Subcutaneous adipose tissue (tissue), 4 donors: Measurements from ENCODE around the gene IFITM1. TPM values are rescaled to one million over a fixed set of nuclear protein-coding genes. Genes with fewer than 3 reads are reported as not detected.

Experiments
- CTCF ChIP-seq: fragments of 450-650 bp; IDR thresholded peaks from one replicate; pipeline ENCODE4 v1.5.1; 2016; ENCODE audit warnings: low read depth, mild to moderate bottlenecking, control low read depth, antibody characterized with exemption, moderate library complexity
- total RNA-seq, 4 donors: library from RNA; depleted of rRNA; stranded (reverse); fragments of >200 nt; gene quantifications; one replicate each; pipeline ENCODE4 v1.1.0, GENCODE V29; 2016

Gene IFITM1
- total RNA-seq, 4 donors from 2014 or later: 123 to 199 (median 149) TPM

DNA sequence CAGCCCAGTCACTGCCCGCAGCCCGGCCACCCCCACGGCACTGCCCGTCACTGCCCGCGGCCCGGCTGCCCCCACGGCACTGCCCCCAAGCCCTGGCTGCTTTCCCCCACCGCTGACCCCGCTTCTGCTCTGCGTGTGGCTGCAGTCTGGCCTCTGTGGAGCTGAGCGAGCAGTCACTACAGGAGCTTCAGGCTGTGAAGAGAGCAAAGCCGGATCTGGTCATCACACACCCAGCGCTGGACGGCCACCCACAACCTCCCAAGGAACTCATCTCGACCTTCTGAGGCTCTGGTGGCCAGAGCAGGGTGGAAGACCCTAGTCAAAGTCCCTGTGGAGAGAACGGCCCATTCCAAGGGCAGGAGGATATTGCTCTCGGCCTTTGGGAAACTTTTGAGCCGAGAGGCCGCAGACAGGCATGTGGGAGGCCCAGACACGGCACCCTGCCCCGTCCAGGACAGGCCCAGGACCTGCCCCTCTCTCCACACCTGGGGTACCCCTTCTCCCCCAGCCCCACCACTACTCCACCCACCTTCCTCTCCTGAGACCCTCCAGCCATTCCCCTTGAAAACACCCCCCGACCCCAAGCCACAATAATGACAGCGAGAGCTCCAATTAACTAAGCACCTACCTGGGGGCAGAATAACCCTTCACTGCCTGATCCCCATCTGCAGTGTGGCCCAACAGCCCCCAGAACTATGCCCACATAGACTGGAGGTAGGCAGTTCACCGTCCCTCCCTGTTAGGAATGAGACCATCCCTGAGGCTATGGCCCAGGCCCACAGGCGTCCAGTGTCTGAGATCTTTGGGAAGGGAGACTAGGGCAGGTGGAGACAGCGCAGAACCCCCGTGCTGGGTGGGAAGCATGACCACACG lies 28.6 kb upstream of the IFITM1 start:
- TF ChIP-seq CTCF: no peak

DNA sequence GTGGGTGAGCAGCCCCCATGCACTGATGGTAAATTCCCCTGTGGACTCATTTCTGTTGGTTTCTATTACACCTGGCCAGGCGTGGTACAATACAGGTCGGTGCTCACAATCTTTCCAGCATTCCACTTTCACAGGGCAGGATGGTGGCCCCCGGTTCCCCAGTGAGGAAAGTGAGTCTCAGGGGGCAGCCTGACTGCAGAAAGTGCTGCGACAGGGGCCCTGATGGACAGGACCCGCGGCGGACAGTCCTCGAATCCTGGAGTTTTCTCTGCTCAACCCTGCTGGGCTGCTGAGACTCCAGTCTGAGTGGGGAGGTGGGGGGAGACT lies 28.0 kb upstream of the IFITM1 start:
- TF ChIP-seq CTCF: no peak

- TF ChIP-seq CTCF: no peak
Observed at GRCh38 chr11:287821-288477, 25.9 kb upstream of the IFITM1 start.

DNA sequence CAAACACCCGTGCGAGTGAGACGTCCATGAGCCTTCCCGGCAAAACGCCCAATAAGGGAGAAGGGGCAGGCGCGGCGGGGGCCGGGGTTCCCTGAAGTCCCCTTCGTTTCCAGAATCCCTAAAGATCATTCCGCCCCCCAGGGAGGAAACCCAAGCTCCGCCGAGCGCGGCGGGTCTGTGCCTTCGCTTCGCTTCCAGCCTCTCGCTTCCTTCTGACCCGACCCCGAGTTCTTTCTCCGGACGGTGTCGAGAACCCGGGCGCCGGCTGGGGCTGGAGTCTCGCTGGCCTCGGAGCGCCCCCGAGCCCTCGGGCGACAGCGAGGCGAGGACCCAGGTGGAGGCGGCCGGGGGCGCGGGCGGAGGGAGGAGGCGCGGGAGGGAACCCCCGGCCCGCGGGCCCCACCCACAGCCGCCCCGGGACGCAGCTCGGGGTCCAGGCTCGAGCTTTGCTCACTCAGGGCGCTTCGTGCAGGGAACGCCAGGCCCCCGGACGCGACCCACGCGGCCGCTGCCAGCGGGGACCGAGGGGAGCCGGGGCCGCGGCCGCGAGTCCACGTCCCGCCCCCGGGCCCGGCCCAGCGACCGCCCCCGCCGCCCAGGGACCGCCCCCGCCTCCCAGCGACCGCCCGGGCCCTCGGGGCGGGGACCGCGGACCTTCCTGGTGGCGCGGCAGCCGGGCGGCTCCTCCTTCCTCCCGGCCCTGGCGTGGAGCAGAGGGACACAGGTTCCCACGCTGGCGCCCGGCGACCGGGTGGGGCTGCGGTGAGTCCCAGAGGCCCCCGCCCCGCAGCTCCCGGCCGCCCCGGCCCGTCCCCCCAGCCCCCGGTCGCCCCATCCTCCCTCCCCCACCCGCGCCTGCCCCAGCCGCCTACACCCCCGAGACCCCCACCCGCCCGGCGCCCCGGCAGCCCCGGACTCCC lies 25.1 kb upstream of the IFITM1 start, which contains the start of gene PGGHG:
Gene PGGHG, plus strand, starts transcription at position 649 of the 920 bp plus-strand sequence. CDS start 691 bp downstream, outside the sequence.
- TF ChIP-seq CTCF: no peak

DNA sequence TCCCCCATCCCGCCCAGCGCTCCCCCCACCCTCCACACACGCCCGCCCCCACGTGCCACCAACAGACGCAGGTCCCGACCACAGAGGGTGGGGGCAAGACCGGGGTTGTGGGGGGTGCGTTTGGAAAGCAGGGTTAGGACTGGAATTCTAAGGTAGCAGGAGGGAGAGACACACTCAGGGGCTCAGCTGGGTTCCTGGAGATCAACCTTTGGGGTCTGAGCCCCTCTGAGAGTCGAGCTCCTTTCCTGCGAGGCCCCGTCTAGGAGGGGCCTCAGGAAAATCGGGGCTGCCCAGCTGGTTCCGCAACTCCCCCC lies 24.5 kb upstream of the IFITM1 start:
- no peak for TF ChIP-seq CTCF

DNA sequence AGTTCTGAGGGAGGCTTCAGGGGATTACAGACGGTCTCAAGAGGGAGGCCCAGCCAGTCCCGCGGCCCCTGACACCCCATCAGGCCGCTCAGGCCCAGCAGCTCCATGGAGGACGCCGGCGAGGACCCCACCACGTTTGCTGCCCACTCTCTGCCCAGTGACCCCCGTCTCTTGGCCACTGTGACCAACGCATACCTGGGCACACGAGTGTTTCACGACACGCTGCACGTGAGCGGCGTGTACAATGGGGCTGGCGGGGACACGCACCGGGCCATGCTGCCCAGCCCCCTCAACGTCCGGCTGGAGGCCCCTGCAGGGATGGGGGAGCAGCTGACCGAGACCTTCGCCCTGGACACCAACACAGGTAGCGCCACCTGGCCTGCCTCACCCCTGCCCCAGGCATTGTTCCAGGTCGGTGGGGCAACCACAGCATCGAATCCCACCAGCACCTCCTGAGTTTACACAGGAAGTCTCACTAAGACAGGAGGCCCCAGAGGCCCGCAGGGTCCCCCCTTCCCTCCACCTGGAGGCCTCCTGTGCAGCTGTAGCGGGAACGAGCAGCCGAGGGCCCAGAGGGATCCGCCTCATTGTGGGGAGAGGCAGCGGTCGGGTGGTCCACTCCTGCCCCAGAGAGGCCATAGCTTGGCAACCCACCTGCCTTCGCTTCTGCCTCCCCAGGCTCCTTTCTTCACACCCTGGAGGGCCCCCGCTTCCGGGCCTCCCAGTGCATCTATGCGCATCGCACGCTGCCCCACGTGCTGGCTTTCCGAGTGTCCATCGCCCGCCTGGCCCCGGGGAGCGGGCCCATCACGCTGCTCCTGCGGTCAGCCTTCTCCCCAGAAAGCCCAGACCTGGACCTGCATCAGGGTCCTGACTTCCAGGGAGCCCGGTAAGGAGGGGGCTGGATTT lies 23.9 kb upstream of the IFITM1 start:
- TF ChIP-seq CTCF: no peak
